Keratinocyte (primary cell): Measurements from ENCODE around the gene VWA5B2.
A peak's percentile ranks its signal among the peaks of the same experiment; 100 is the strongest.

Experiments
- EZH2 ChIP-seq: IDR thresholded peaks from one replicate; pipeline ENCODE4 v1.6.1; 2012; ENCODE audit warnings: inconsistent platforms, mild to moderate bottlenecking, low read length, moderate library complexity
- TF ChIP-seq, protein P1 (sequence below), 3 experiments: IDR thresholded peaks in 1 of 3; conservative IDR thresholded peaks in 1 of 3; optimal IDR thresholded peaks in 1 of 3; 2 replicates in 2 of 3; 3 replicates in 1 of 3; pipeline versions ENCODE3 to v1.5.1; 2011; ENCODE audit warnings: low read length in 3 of 3, mild to moderate bottlenecking in 3 of 3, moderate library complexity in 2 of 3, control low read depth in 1 of 3, inconsistent platforms in 1 of 3; ENCODE audit not compliant: insufficient read depth in 2 of 3; ENCODE audit errors: extremely low read depth in 1 of 3

DNA sequence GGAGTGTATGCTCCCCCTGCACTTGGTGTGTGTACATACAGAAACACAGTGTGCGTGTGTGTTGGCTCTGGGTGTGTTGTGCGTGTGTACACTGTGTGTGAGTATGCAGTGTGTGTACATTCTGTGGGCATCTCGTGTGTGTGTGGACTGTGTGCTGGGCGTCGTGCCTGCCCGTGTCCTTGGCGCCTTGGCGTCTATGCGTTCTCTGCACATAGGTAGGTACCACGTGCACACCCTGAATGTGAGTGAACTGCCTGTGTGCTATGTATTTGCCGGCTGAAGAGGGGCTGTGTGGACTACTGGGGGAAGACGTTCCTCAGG lies 46.0 kb downstream of the VWA5B2 start:
- TF ChIP-seq, protein P1, sequence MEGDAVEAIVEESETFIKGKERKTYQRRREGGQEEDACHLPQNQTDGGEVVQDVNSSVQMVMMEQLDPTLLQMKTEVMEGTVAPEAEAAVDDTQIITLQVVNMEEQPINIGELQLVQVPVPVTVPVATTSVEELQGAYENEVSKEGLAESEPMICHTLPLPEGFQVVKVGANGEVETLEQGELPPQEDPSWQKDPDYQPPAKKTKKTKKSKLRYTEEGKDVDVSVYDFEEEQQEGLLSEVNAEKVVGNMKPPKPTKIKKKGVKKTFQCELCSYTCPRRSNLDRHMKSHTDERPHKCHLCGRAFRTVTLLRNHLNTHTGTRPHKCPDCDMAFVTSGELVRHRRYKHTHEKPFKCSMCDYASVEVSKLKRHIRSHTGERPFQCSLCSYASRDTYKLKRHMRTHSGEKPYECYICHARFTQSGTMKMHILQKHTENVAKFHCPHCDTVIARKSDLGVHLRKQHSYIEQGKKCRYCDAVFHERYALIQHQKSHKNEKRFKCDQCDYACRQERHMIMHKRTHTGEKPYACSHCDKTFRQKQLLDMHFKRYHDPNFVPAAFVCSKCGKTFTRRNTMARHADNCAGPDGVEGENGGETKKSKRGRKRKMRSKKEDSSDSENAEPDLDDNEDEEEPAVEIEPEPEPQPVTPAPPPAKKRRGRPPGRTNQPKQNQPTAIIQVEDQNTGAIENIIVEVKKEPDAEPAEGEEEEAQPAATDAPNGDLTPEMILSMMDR (optimal IDR thresholded peaks at IDR 0.05 in 1 of 3, IDR thresholded peaks at IDR 0.05 in 1 of 3, conservative IDR thresholded peaks at IDR 0.05 in 1 of 3; ENCODE audit: extremely low read depth in 1 of 3, insufficient read depth in 2 of 3, low read length in 3 of 3) = no peak
- TF ChIP-seq EZH2 = peak; percentile 86
